GM23248 (cell line): ENCODE results near the gene PDZRN4.

ENCODE experiments used
- EZH2 ChIP-seq: fragments of 200-600 bp; sonication (generic); IDR thresholded peaks from 2 replicates; pipeline ENCODE4 v1.6.1; 2018; ENCODE audit warnings: antibody characterized with exemption, mild to moderate bottlenecking; ENCODE audit not compliant: insufficient read depth, poor library complexity, severe bottlenecking
- EZH2phosphoT487 ChIP-seq: fragments of 200-600 bp; sonication (generic); IDR thresholded peaks from 2 replicates; pipeline ENCODE4 v1.6.1; 2018; ENCODE audit warnings: antibody characterized with exemption, moderate library complexity, mild to moderate bottlenecking, low read depth; ENCODE audit not compliant: insufficient read depth

DNA sequence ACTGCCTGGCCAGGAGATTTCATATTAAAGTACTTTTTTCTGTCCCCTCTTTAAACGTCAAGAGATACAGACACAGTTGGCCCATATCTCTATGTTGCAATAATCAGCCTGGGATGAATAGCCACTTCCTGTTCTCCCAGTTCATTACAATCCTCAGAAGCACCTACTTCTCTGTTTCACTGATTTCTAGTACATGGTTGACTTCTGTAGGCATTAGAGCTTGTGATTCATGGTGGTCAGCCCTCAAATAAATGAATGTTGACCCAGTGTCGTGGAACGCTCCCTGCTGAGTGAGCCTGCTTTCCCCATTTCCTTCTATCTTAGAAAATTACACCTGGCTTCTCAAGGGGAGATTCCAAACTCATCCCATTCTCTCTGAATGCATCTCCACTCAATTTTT, 416.7 kb downstream of the PDZRN4 start:
- no peak for TF ChIP-seq EZH2
- no peak for TF ChIP-seq EZH2phosphoT487
